HG03342 (cell line): Measurements from ENCODE around the gene CCR7.

Experiments
- ATAC-seq: cut with Tn5 transposase; IDR thresholded peaks from one replicate; pipeline ENCODE4 v1.9.1; 2021; ENCODE audit warnings: mild to moderate bottlenecking, moderate library complexity; ENCODE audit not compliant: unreplicated experiment

The CCR7 gene

GRCh38 chr17:40563220-40564052 lies 1.8 kb downstream of the CCR7 start:
- ATAC-seq, result no peak

DNA sequence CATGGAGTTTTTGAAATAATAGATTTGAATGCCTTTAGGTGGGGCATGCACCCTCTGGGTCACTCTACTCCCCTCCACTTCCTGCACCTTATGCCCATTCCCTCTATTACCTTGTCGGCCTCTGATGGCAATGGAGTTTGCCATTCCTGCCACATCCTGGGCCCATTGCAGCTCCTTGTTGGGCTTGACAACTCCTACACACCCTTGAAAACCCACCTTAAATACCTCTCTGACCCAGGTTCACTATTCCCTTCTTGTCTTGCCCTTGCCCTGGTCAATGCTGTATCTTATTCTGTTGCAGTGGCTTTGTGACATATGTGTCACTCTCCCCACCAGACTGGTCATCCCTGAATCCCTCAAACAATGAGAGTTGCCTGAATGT lies 2.4 kb downstream of the CCR7 start:
- no peak for ATAC-seq

- ATAC-seq, result peak; percentile 36
Measured at GRCh38 chr17:40561871-40562611, 3.2 kb downstream of the CCR7 start.

DNA sequence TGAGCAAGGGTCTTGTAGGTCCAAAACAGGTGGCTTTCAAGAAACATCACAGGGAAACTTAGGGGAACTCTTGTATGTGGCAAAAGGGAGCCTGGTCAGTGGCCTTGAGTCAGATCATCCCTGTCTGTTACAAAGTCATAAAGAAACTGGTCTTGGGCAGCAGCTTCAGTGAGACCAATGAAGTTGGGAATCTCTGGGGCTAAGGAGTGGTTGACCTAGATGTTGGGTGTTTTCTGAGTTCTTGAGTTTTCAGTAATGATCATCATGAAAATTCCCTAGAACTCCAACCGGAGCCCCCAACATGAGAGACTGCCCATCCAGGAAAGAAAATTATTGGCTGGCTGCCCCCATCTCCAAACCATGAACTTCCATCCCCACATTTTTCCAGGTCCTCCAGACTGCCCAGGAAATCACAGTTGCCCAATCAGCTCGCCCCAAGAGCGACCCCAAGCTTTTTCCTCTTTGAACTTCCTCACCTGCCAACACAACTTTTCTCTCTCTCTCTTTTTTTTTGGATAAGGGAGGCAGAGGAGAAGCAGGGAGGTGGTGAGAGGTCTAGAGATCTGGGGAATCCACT lies 3.9 kb downstream of the CCR7 start:
- peak; percentile 20 for ATAC-seq

- peak; percentile 55 for ATAC-seq
Measured at GRCh38 chr17:40560592-40561293, 4.5 kb downstream of the CCR7 start.

- peak; percentile 30 for ATAC-seq
Measured at GRCh38 chr17:40559954-40560591, 5.2 kb downstream of the CCR7 start.

DNA sequence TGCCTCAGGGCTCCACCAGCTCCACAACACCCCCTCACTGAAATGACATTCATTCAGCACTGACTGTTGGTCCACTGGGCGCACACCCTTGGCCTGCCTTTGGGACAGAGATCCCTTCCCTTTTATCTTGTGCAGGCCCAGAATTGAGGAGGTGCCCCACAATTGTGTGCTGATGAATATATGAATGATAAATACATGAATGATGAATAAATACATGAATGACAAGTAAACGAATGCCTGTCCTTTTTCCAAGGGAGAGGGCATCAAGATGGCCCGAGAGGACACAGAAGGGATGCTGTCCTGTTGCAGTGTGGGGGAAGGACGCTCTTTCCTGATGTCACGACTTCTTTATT lies 5.7 kb downstream of the CCR7 start:
- no peak for ATAC-seq

- no peak for ATAC-seq
Measured at GRCh38 chr17:40558890-40559563, 6.2 kb downstream of the CCR7 start.

DNA sequence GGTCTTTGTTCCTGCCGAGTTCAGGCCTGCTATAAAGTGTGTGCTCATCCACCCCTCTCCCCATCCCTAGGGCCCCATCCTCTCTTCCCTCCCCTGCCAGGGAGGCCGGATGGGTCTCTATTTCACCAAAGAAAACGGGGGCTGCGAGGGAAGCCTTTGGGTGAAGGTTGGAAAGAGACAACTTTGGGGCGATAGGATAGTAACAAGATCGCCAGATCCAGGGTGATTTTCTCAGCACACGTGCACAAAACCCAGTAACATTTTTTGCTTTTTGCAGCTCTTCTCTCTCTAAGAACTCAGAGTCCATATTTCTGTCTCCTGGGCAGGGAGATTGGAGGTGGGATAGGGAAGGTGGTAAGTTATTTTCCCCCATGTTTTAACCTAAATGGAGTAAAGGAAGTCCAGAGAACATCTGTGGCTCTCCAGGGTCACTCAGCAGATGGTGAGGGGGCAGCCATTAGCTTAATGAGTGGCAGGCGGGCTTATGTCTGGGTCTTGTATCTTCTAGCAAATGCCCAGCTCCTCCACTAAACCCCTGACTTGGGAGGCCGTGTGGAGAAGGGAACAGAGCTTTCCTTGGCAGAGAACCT lies 6.9 kb downstream of the CCR7 start:
- no peak for ATAC-seq

- no peak for ATAC-seq
Measured at GRCh38 chr17:40557531-40558299, 7.6 kb downstream of the CCR7 start.

DNA sequence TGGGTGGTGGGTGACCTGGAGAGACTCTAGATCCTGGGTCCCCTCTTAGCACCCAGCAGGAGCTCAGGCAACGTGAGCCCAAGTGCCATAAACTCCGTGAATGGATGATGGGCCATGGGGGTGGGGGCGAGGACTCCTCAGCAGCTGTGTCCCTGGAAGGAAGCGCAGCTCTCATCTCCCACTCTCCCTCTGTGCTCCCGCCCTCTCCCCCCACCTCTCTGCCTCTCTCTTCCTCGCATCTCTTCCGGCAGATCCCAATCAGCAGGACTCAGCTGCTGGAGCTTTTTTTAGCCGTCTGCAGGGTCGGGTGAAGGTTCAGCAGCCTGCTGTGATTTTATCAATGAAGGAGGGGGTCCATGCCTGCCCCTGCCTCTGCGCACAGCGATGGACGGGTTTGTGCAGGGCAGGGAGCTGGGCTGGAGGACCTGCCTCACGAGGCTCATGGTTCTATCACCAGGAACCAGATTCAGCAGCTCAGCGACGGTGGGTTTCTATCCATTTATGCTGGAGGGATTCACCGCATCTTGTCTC lies 8.3 kb downstream of the CCR7 start:
- ATAC-seq, result no peak

DNA sequence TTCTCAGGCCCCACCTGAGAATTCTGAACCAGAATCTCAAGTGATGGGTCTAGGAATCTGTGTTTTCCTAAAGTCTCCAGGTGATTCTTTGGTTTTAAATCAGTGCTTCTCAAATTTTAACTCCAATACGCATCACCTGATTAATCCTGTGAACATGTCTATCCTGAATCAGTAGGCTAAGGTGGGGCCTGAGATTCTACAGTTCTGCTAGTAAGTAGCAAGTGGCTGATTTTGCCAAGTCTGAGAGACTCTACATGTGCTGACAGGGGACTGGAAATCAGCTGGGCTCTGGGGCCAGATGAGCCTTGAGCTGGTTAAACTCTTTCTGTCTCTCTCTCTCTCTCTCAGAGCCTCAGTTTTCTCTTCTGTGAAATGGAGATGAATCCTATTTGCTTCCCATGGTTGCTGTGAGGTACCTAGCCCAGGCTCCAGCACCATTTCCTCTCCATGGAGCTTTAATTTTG lies 9.0 kb downstream of the CCR7 start:
- ATAC-seq, result no peak

DNA sequence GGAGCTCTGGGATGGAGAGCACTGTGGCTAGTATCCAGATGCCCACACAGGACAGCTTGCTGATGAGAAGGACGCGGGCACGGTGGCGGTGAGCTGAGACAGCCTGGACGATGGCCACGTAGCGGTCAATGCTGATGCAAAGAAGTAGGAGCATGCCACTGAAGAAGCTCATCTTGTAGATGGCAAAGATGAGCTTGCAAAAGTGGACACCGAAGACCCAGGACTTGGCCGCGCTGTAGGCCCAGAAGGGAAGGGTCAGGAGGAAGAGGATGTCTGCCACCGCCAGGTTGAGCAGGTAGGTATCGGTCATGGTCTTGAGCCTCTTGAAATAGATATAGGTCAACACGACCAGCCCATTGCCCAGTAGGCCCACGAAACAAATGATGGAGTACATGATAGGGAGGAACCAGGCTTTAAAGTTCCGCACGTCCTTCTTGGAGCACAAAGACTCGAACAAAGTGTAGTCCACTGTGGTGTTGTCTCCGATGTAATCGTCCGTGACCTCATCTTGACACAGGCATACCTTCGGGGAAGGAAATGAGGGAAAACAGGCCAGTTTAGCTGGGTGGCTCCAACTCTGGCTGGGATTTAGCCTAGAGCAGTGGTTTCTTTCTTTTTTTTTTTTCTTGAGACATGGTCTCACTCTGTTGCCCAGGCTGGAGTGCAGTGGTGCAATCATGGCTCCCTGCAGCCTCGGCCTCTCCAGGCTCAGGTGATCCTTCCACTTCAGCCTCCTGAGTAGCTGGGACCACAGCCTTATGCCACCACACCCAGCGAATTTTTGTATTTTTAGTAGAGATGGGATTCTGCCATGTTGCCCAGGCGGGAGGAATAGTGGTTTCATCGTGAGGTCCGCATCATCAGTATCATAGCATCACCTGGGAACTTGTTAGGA lies 9.7 kb downstream of the CCR7 start:
- no peak for ATAC-seq

- no peak for ATAC-seq
Measured at GRCh38 chr17:40554646-40555295, 10.5 kb downstream of the CCR7 start.

- ATAC-seq, result no peak
Measured at GRCh38 chr17:40553694-40554534, 11.4 kb downstream of the CCR7 start.
